SJSA1 (cell line): Measurements from ENCODE around the gene SERPINE2. TPM values are rescaled to one million over a fixed set of nuclear protein-coding genes. Genes with fewer than 3 reads are reported as not detected.

Experiments
- DNase-seq, 2 experiments: peaks; one replicate each; pipeline ENCODE4 v3.0.0-alpha.2; 2015 to 2020; ENCODE audit warnings: low spot score in 2 of 2, low read depth in 1 of 2
- H3K27ac ChIP-seq: fragments of 250-450 bp; sonication (Bioruptor Pico); 2 replicates; pipeline ENCODE4 v1.5.1; 2020; ENCODE audit warnings: mild to moderate bottlenecking, moderate library complexity
- H3K27me3 ChIP-seq: fragments of 250-450 bp; sonication (Bioruptor Pico); replicated peaks from 2 replicates; pipeline ENCODE4 v1.5.1; 2020; ENCODE audit warnings: mild to moderate bottlenecking, moderate library complexity
- H3K36me3 ChIP-seq: fragments of 250-450 bp; sonication (Bioruptor Pico); 2 replicates; pipeline ENCODE4 v1.5.1; 2020; ENCODE audit warnings: mild to moderate bottlenecking
- H3K4me1 ChIP-seq: fragments of 250-450 bp; sonication (Bioruptor Pico); replicated peaks from 2 replicates; pipeline ENCODE4 v1.6.1; 2021; ENCODE audit warnings: mild to moderate bottlenecking
- H3K4me3 ChIP-seq: fragments of 250-450 bp; sonication (Bioruptor Pico); 2 replicates; pipeline ENCODE4 v1.5.1; 2020; ENCODE audit warnings: mild to moderate bottlenecking
- H3K9me3 ChIP-seq: fragments of 250-450 bp; sonication (Bioruptor Pico); replicated peaks from 2 replicates; pipeline ENCODE4 v1.5.1; 2020; ENCODE audit warnings: mild to moderate bottlenecking
- total RNA-seq: library from RNA; depleted of rRNA; stranded (reverse); fragments of >200 nt; shearing (Covaris generic); gene quantifications from 2 replicates; pipeline ENCODE4 v1.2.3, GENCODE V29; 2014; rRNA removed

The SERPINE2 gene
- total RNA-seq, 1 experiment from 2014 or later, result 45.5 TPM

GRCh38 chr2:223932816-223933800 is 106.0 kb downstream of the SERPINE2 start:
- Histone ChIP-seq H3K9me3 (no peaks in the 10 kb centered on the region), H3K4me1 (peaks cover 66% of the 10 kb centered on the region), H3K36me3 (peaks cover 12% of the 10 kb centered on the region; the same call in 1 of the 2 replicates), H3K4me3 (no peak overlapping the region), H3K27me3 (no peaks in the 10 kb centered on the region), H3K27ac (peak overlapping the region; percentile 16)
- DNase-seq, result no peak

GRCh38 chr2:223930103-223930976 is 108.7 kb downstream of the SERPINE2 start:
- Histone ChIP-seq H3K27me3 (no peaks in the 10 kb centered on the region), H3K4me1 (peaks cover 40% of the 10 kb centered on the region), H3K27ac (no peak overlapping the region; the same call in 1 of the 2 replicates), H3K36me3 (peaks cover 33% of the 10 kb centered on the region), H3K9me3 (peaks cover 10% of the 10 kb centered on the region), H3K4me3 (no peak overlapping the region)
- DNase-seq, result no peak

GRCh38 chr2:223929571-223930102 is 109.4 kb downstream of the SERPINE2 start:
- Histone ChIP-seq H3K36me3 (peaks cover 39% of the 10 kb centered on the region), H3K27ac (no peak overlapping the region)
- DNase-seq, result no peak

GRCh38 chr2:223928113-223929006 is 110.7 kb downstream of the SERPINE2 start:
- no peak overlapping the region for H3K4me3 ChIP-seq
- peaks cover 10% of the 10 kb centered on the region for H3K9me3 ChIP-seq

More at GRCh38 chr2:223929571-223930102, 109.4 kb downstream of the SERPINE2 start:
- no peaks in the 10 kb centered on the region for H3K27me3 ChIP-seq
- peaks cover 10% of the 10 kb centered on the region for H3K9me3 ChIP-seq
- H3K4me1 ChIP-seq, result peaks cover 34% of the 10 kb centered on the region
- H3K4me3 ChIP-seq, result no peak overlapping the region

GRCh38 chr2:223925106-223925505 is 114.0 kb downstream of the SERPINE2 start:
- H3K9me3 ChIP-seq, result peaks cover 10% of the 10 kb centered on the region
- H3K4me1 ChIP-seq, result peaks cover 23% of the 10 kb centered on the region
- H3K36me3 ChIP-seq, result peaks cover 67% of the 10 kb centered on the region
- no peaks in the 10 kb centered on the region for H3K27me3 ChIP-seq
- no peak overlapping the region for H3K4me3 ChIP-seq
- DNase-seq, result no peak
- no peak overlapping the region for H3K27ac ChIP-seq

More at GRCh38 chr2:223928113-223929006, 110.7 kb downstream of the SERPINE2 start:
- Histone ChIP-seq H3K27ac (no peak overlapping the region), H3K4me1 (peaks cover 29% of the 10 kb centered on the region), H3K27me3 (no peaks in the 10 kb centered on the region), H3K36me3 (peaks cover 46% of the 10 kb centered on the region)
- DNase-seq, result no peak

Other genes starting within 250 kb of the SERPINE2 start
- gene AP1S3, start 201.7 kb downstream of the SERPINE2 start, total RNA-seq, result 6.4 and 7.2 TPM in 2 replicates
- 126 and 145 TPM in 2 replicates for gene WDFY1, start 94.0 kb downstream of the SERPINE2 start, total RNA-seq
- 47.2 and 55.6 TPM in 2 replicates for gene MRPL44, start 81.8 kb downstream of the SERPINE2 start, total RNA-seq